Activated T-helper 9 cell treated with anti-CD3 and anti-CD28 coated beads, Interleukin-2, amount 50 U/mL, for 16 hours (primary cell): ENCODE results near the gene P4HB.

Experiments
- DNase-seq: peaks from one replicate; pipeline ENCODE4 v3.0.0-alpha.2; 2020; ENCODE audit warnings: low read depth

Gene P4HB

GRCh38 chr17:81868674-81869220 is 8.4 kb upstream of the P4HB start:
- DNase-seq = no peak

GRCh38 chr17:81867991-81868673 is 7.8 kb upstream of the P4HB start:
- DNase-seq = no peak

DNA sequence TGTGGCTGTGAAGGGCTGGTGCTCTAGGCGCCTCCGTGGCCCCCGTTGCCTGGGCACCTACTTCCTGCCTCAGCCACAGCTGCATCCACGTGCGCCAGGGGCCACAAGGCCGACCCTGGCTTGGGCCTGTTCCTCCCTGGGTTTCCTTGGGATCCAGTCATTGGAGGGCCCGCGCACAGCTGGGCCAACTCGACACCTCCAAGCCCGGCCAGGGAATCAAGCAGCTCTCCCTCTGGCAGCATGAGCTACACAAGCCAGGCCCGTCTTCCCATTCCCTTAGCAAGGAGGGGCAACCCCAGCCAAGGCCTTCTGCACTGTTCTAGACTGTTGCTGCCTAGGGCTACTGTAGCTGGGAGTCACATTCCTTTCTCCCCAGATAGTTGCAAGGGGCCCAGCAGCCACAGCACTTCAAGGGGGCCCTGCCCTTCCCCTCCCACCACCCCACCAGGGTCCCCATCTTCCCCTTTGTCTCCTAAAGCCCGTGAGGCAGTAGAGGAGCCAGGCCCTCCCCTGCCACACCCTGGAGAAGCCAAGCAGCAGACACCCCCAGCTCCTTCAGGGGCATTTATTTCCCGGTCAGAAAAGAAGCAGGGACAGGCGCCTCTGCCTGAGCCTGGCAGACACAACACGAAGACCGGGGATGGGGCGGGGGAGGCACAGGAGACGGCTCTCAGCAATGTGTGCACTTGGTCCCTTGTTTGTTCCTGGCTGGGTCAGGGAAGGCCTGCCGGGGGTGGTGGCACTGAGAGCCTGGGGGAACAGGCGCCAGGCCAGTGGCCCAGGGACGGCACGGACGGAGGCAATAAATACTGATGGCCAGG is 7.0 kb upstream of the P4HB start:
- no peak for DNase-seq

GRCh38 chr17:81866440-81867169 is 6.3 kb upstream of the P4HB start:
- no peak for DNase-seq

DNA sequence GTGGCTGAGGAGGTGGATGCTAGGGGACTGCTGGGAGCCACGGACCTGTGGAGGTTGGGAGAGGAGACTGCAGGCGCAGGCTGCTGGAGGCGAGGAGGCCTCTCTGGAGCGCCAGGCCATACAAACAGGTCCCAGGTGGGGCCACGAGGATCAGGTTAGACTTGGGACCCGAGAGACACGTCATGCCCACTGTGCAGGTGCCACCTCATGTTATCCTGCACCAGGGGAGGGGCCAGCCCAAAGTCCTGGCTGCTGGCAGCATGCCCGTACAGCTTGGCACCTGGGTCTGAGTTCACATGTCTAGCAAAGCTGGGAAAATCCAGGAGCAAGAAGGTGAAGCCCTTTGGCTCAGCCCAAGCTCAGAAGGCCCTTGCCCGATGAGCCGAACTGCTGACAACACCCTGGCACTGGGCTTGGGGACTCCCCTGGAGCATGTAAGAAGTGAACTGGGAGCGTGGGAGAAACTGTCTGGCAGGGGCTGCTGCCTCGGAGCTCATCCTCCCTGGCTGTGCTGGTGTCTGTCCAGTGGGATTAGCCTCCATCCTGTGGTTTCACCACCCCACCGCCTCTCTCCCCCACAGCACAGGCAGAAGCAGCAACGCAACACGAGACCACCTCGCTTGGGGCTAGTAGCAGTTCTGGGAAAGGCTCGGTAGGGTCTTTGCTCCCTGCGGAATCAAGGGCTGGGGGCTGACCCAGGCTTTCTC is 5.6 kb upstream of the P4HB start:
- no peak for DNase-seq

DNA sequence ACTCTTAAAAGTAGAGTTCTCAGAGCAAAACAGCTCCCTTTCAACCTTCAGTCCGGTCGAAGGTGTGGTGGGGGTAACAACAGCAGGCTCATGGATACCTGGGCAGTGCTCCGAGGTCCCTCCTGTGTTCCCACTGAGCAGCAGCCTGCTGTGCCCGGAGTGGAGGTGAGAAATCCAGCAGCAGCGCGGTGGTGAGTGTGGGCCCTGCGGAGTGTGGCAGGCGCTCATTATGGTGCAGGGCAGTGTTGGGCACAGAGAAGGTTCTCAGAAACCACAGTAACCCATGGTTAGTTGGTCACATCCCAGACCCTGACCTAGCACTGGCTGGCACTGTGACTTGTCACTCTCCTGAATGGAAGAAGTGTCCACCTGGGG is 5.0 kb upstream of the P4HB start:
- no peak for DNase-seq

DNA sequence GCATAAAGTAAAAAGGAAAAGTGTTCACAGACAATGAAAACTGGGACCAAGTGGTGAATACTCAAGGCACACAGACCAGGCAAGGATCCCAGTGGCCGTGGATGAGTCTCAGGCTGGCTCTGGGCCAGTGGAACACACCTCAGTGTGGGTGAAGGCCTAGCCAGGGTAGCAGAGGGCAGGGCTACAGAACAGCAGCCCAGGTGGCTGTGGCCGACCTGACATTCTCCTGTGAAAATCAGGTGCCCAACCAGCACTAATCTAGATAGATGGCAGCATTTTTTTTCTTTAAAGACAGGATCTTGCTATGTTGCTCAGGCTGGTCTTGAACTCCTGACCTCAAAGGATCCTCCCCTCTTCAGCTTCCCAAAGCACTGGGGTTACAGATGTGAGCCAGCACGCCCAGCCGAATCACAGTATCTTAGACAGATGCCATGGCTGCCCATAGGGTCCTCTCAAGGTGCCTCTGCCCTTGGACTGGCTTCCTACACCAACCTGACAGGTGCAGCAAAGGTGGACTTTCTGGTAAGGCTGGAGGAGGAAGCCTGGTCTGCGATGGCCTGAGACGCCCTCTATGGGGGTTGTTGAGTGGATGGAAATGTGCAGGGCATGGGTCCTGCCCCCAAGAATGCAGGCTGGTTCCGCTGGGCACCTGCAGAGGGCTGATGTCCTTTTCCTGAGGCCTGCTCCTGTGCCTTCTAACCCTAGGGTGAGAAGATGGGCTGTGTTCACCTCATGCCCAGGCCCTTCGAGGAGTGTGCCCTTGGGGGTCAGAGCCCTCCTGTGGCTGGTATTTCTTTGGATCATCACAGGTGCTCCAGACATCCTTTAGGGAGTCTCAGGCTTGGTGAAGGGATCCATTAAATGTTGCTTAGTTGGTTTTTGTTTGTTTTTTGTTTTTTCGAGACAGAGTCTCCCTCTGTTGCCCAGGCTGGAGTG is 3.8 kb upstream of the P4HB start:
- DNase-seq = no peak

GRCh38 chr17:81863123-81863675 is 2.9 kb upstream of the P4HB start:
- DNase-seq = no peak

DNA sequence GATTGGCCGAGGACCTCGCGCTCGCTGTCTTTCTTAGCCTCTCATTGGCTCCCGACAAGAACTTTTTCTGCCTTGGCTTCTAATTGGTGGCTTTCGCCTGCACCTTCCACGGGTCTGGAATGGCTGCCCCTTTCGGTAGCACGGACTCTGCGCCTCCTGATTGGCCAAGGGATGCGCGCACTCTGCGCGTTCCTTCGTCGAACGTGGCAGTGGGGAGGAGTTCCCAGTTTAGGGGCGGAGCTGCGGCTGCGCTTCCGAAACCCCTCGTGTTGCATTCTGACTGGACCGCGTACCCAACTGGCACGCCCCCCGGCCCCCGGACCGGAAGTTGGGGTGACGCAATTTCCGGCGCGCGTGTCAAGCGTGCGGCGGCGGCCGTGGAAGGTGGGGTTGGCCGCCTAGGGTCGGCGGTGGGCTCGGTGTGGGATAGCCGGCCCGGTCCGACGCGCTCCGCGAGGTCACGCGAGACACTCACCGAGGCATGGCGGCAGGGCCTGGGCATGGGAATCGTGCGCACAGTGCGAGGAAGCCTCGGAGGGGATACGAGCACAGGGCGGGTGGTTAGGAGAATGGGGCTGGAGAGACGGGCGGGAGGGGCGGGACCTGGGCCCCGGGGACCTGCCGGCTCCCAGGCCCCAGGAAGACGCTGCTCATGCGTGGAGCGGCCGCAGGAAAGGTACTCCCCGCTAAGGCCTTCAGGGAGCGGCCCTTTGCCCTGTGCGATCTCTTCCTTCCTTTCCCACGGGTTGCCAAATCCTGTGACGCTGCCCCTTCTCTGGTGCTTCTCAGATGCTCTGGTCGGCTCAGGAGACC is 627 bp upstream of the P4HB start:
- peak; percentile 99 for DNase-seq

GRCh38 chr17:81858967-81859905 is 1.1 kb downstream of the P4HB start:
- no peak for DNase-seq

DNA sequence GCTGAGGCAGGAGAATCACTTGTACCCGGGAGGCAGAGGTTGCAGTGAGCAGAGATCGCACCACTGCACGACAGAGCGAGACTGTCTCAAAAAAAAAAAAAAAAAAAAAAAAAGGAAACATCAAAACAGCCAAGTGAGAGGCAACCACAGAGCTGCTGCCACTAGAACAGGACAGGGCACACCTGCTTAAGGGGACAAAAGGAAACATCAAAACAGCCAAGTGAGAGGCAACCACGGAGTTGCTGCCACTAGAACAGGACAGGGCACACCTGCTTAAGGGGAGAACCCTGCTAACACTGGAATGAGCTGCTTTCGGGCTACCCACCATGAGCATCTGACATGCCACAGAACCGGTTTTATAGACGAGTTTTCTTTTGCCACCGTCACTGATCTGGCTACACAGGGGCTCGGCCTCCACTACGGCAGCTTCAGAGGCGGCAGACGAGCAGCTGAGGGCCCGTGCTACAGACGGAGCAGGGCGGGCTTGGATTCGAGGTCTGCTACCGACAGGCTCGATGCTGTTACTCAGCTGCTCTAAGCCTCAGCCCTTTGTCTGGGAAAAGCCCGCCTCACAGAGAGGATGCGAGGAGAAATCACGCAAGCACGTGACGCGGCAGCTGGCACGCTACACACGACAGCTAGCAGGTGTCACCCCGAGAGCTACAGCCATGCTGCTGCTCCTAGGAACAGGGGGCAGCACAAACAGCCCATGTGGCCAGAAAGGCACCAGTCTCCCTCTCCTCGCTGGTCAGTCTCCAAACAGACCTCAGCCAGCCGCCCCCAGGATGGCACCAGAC is 2.0 kb downstream of the P4HB start:
- no peak for DNase-seq

GRCh38 chr17:81854974-81855774 is 5.2 kb downstream of the P4HB start:
- no peak for DNase-seq

GRCh38 chr17:81852237-81852636 is 8.1 kb downstream of the P4HB start:
- no peak for DNase-seq

- no peak for DNase-seq
Observed at GRCh38 chr17:81851423-81851822, 8.9 kb downstream of the P4HB start.

DNA sequence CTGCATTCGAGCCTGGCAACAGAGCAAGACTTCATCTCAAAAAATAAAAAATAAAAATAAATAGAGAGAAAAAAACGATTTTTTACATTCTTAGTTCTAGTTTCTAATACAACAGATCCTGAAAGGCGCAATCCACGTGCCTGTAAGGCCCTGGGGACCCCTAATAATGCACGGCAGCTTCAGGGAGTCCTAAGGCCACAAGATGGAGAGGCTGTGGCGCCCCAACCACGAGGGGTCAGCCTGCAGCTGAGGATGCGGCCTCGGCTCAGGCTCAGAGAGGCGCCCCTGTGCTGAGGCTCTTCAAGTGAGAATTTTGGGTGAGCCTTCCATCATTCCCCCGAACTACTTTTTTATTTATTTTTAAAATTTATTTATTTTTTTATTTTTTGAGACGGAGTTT is 10.9 kb downstream of the P4HB start:
- DNase-seq = no peak

DNA sequence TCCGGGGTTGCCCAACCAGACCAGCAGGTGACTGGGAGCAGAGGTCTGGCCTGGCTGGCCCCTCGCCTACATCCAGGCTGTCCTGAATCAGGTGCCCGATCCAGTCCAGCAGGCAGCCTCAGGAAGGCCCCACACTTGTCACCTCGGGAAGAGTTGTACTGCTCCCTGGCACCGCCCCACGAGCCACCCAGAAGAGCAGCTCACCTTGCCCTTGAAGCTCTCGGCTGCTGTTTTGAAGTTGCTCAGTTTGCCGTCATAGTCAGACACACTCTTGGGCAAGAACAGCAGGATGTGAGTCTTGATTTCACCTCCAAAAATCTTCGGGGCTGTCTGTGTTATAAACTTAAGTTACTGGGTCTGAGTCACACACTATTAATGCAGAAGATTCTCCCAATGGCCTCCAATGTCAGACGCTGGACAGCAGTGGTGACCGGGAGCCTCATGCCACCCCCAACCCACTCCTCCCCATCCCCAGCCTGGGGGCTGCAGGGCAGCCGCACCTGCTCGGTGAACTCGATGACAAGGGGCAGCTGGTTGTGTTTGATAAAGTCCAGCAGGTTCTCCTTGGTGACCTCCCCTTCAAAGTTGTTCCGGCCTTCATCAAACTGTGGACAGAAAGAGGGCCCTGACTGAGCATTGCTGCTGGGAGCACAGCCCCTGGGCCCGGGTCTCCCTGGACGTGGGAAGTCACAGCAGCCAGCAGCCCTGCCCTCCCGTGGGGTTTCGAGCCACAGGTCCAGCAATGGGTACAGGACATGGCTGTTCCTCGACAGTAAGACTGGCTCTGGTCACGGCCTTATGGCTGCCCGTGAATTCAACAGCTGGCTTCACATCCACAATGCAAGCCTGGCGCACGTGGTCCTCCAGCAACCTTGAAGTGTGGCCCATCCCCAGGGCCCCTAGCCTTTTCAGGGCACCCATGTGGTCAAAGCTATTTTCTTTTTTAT is 13.3 kb downstream of the P4HB start:
- DNase-seq = no peak
